Measurements from ENCODE around the gene LTBP4. TPM values are rescaled to one million over a fixed set of nuclear protein-coding genes. Genes with fewer than 3 reads are reported as not detected.

LTBP4 gene
- polyA plus RNA-seq, 1 donor (not counting 4 experiments of a cell fraction or from before 2014, with no cell fraction given) = 29.6 TPM

GRCh38 chr19:40614622-40615411, 13.6 kb downstream of the LTBP4 start:
- dilution Hi-C loops (cut with MboI; ENCODE audit: extremely low pct_ligation_motif_present, low sequenced_read_pairs) = no loop called here
- H3K4me2 ChIP-seq (ENCODE audit: control insufficient read depth, extremely low read depth, insufficient read depth, low read depth, low read length) = peak overlapping the region; percentile 92
- no peaks in the 10 kb centered on the region for H4K20me1 ChIP-seq (ENCODE audit: control insufficient read depth, extremely low read depth, insufficient read depth, low read length)
- H3K27ac ChIP-seq (ENCODE audit: control insufficient read depth, insufficient read depth, low read length) = peak overlapping the region; percentile 91
- H3K4me1 ChIP-seq (ENCODE audit: control insufficient read depth, extremely low read depth, insufficient read depth, low read length) = peaks cover 36% of the 10 kb centered on the region
- peaks cover 13 to 16% of the 10 kb centered on the region in 2 experiments for H3K36me3 ChIP-seq (ENCODE audit: control insufficient read depth in 2 of 2, extremely low read depth in 1 of 2, insufficient read depth in 2 of 2, low read length in 2 of 2)
- peak overlapping the region; percentile 84 for H3K9ac ChIP-seq (ENCODE audit: control insufficient read depth, extremely low read depth, insufficient read depth, low read length)
- TF ChIP-seq CTCF (optimal IDR thresholded peaks at IDR 0.05 in 1 of 3, IDR thresholded peaks at IDR 0.05 in 1 of 3, conservative IDR thresholded peaks at IDR 0.05 in 1 of 3; ENCODE audit: extremely low read depth in 1 of 3, insufficient read depth in 2 of 3, low read length in 3 of 3) = no peak
- TF ChIP-seq EZH2 (IDR thresholded peaks at IDR 0.05; ENCODE audit: low read length) = no peak
- no peaks in the 10 kb centered on the region for H3K9me3 ChIP-seq (ENCODE audit: control insufficient read depth, low read depth, low read length)
- DNase-seq (ENCODE audit: low read depth, low spot score) = no peak
- no peaks in the 10 kb centered on the region for H3K27me3 ChIP-seq (ENCODE audit: control insufficient read depth, extremely low read depth, insufficient read depth, low read length)
- peak; percentile 95 for FAIRE-seq
- H3K4me3 ChIP-seq (ENCODE audit: control insufficient read depth in 2 of 3, extremely low read depth in 1 of 3, insufficient read depth in 2 of 3, low read depth in 1 of 3, low read length in 3 of 3) = peak overlapping the region; percentile 58 to 90 (median 83)
- peaks cover 17% of the 10 kb centered on the region for H3K79me2 ChIP-seq (ENCODE audit: control insufficient read depth, insufficient read depth, low read length)
- no peaks in the 10 kb centered on the region for H3K9me1 ChIP-seq (ENCODE audit: control insufficient read depth, extremely low read depth, insufficient read depth, low read length)
- peak overlapping the region; percentile 40 for H2AFZ ChIP-seq (ENCODE audit: control insufficient read depth, low read length)

- peak overlapping the region; percentile 16 for H3K4me2 ChIP-seq (ENCODE audit: control insufficient read depth, extremely low read depth, insufficient read depth, low read depth, low read length)
- no peak for TF ChIP-seq EZH2 (IDR thresholded peaks at IDR 0.05; ENCODE audit: low read length)
- TF ChIP-seq CTCF (optimal IDR thresholded peaks at IDR 0.05 in 1 of 3, IDR thresholded peaks at IDR 0.05 in 1 of 3, conservative IDR thresholded peaks at IDR 0.05 in 1 of 3; ENCODE audit: extremely low read depth in 1 of 3, insufficient read depth in 2 of 3, low read length in 3 of 3) = no peak
- no peaks in the 10 kb centered on the region for H3K9me1 ChIP-seq (ENCODE audit: control insufficient read depth, extremely low read depth, insufficient read depth, low read length)
- no peaks in the 10 kb centered on the region for H4K20me1 ChIP-seq (ENCODE audit: control insufficient read depth, extremely low read depth, insufficient read depth, low read length)
- no peak for DNase-seq (ENCODE audit: low read depth, low spot score)
- no peaks in the 10 kb centered on the region for H3K9me3 ChIP-seq (ENCODE audit: control insufficient read depth, low read depth, low read length)
- dilution Hi-C loops (cut with MboI; ENCODE audit: extremely low pct_ligation_motif_present, low sequenced_read_pairs) = no loop called here
- H3K79me2 ChIP-seq (ENCODE audit: control insufficient read depth, insufficient read depth, low read length) = peaks cover 17% of the 10 kb centered on the region
- H3K9ac ChIP-seq (ENCODE audit: control insufficient read depth, extremely low read depth, insufficient read depth, low read length) = no peak overlapping the region
- H3K4me1 ChIP-seq (ENCODE audit: control insufficient read depth, extremely low read depth, insufficient read depth, low read length) = peaks cover 23% of the 10 kb centered on the region
- no peak overlapping the region for H2AFZ ChIP-seq (ENCODE audit: control insufficient read depth, low read length)
- no peak for FAIRE-seq
- H3K4me3 ChIP-seq (ENCODE audit: control insufficient read depth in 2 of 3, extremely low read depth in 1 of 3, insufficient read depth in 2 of 3, low read depth in 1 of 3, low read length in 3 of 3) = no peak overlapping the region
- peak overlapping the region; percentile 63 for H3K27ac ChIP-seq (ENCODE audit: control insufficient read depth, insufficient read depth, low read length)
- no peaks in the 10 kb centered on the region for H3K27me3 ChIP-seq (ENCODE audit: control insufficient read depth, extremely low read depth, insufficient read depth, low read length)
- H3K36me3 ChIP-seq (ENCODE audit: control insufficient read depth in 2 of 2, extremely low read depth in 1 of 2, insufficient read depth in 2 of 2, low read length in 2 of 2) = peaks cover 15 to 22% of the 10 kb centered on the region in 2 experiments
Measured at GRCh38 chr19:40616178-40616577, 15.0 kb downstream of the LTBP4 start.
